ENCODE data around the gene HDAC7. TPM values are rescaled to one million over a fixed set of nuclear protein-coding genes. Genes with fewer than 3 reads are reported as not detected.
A peak's percentile ranks its signal among the peaks of the same experiment; 100 is the strongest.

The HDAC7 gene
- total RNA-seq: 100 to 1,000 TPM; 331 to 385 TPM

DNA sequence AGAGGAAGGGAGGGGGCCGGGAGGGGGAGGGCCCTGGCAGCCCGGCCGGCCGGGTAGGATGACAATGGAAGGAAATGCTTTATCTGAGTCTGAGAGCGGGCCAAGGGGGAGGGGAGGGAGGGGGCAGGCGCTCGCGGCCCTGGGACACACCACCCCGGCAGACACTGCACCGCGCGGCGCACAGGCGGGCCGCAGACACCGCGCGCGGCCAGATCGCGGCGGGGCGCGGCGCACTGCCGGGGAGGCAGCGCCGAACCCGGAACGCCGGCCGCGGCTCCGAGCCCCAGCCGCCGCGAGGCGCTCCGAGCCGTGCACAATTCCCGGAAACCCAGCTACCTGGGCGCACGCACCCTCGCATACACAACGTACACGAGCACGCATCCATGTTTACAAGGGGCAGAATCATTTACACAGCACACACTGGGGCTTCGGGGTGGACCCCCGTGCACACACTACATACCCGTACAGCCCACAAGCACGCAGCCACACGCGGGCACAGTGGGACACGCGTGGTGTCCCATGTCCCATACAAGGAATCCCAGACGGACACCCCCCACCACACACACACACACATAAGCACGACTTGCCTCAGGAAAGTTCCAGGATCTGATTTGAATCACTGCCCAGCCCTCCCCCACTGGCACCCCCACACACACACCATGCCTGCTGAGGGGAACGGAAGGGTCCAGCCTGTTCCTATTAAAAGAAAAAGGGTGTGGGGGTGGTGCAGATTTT, at the start of gene HDAC7:
Gene HDAC7, minus strand, starts transcription at position 8 of the 735 bp plus-strand sequence. CDS start 118 bp downstream, outside the sequence.
- peak within 1 kb of the TSS; percentile 99 for H3K27ac Mint-ChIP-seq
- H3K36me3 Mint-ChIP-seq (ENCODE audit: low read depth): peaks cover 41% of the 10 kb centered on the region
- no peaks in the 10 kb centered on the region for H3K27me3 Mint-ChIP-seq
- peaks cover 68% of the 10 kb centered on the region for H3K4me1 Mint-ChIP-seq
- peak within 1 kb of the TSS; percentile 94 for H3K4me3 Mint-ChIP-seq
- DNase-seq: peak; percentile 90
- CTCF ChIA-PET: interaction anchor here (0.9 to 7.1 kb wide), 5 partner anchors 12 to 22 kb away, joined by 3 to 117 read pairs (median 4); no protein-coding TSS in a partner anchor
- peak; percentile 48 for ATAC-seq
- POLR2A ChIA-PET: interaction anchor here (0.6 to 7.3 kb wide), 5 partner anchors 12 to 52 kb away, joined by 3 to 90 read pairs (median 7); no protein-coding TSS in a partner anchor
- intact Hi-C loops (cut with DNase I, micrococcal nuclease): loop anchor here (1.0 to 10.0 kb wide), 4 partner anchors 12 to 1448 kb away; partner anchors contain the start of gene SLC38A2 (in 1 of the 2)
- peaks cover under 1% of the 10 kb centered on the region for H3K9me3 Mint-ChIP-seq (ENCODE audit: low read depth)

DNA sequence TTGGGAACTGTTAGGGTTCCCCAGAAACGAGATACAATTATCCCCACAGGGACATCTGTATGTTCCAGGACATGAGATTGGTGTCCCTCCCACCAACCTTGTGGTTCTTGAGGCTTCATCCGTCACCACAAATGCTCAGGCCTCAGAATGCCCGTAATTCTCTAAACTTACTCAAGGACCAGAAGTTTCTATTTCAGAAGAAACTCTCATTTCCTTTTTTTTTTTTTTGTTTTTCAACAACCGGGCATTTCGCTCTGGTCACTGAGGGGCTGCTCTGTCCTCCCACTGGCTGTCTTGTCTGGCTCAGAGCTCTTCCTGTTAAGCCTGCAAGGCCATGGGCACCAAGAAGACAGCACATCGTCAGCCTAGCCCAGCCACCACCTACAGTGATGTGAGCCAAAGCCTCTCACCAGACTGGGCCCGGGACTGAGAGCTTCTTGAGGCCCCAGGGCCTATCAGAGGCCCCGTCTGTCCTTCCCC, 48.9 kb upstream of the HDAC7 start:
- CTCF ChIA-PET: interaction anchor here (0.5 to 2.2 kb wide), 13 partner anchors 10 to 295 kb away, joined by 3 to 24 read pairs (median 3); no protein-coding TSS in a partner anchor
- POLR2A ChIA-PET: interaction anchor here (0.5 to 5.3 kb wide), 5 partner anchors 10 to 87 kb away, joined by 3 to 69 read pairs (median 4); no protein-coding TSS in a partner anchor
- H3K9me3 Mint-ChIP-seq (ENCODE audit: low read depth): no peaks in the 10 kb centered on the region
- peaks cover 78% of the 10 kb centered on the region for H3K36me3 Mint-ChIP-seq (ENCODE audit: low read depth)
- peak overlapping the region; percentile 90 for H3K27ac Mint-ChIP-seq
- ATAC-seq: no peak
- no peak overlapping the region for H3K4me3 Mint-ChIP-seq
- DNase-seq: no peak
- no peaks in the 10 kb centered on the region for H3K27me3 Mint-ChIP-seq
- peaks cover 73% of the 10 kb centered on the region for H3K4me1 Mint-ChIP-seq
- intact Hi-C loops (cut with DNase I, micrococcal nuclease): loop anchor here in 1 of 2 experiments (5.0 kb wide), 1 partner anchor 79 kb away; no protein-coding TSS in a partner anchor

DNA sequence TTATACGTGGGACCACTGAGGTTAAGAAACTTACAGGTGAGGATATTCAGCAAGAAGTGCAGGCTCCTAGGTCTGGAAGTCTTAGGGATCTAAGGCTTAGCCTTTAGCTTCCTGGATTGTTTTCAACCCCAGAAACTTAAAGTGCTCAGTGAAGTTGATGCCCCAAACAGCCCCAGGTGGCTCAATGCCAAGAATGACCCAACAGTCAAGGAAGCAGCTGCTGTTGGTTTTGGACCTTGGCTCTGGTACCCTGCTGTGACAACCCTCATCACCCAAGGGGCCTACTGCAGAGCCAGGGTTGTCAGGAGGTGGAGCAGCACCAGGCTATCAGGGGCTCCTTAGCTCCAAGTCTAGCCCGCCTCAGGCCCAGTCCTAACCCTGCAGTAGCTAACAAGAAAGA, 48.3 kb upstream of the HDAC7 start:
- DNase-seq (no peak), ATAC-seq (peak; percentile 5)
- Mint-ChIP-seq H3K4me3 (peak overlapping the region; percentile 3), H3K27ac (peak overlapping the region; percentile 90), H3K27me3 (no peaks in the 10 kb centered on the region), H3K4me1 (peaks cover 72% of the 10 kb centered on the region), H3K36me3 (ENCODE audit: low read depth) (peaks cover 78% of the 10 kb centered on the region), H3K9me3 (ENCODE audit: low read depth) (no peaks in the 10 kb centered on the region)
- POLR2A ChIA-PET: interaction anchor here (1.1 to 5.3 kb wide), 2 partner anchors 17 to 36 kb away, joined by 6 to 69 read pairs; no protein-coding TSS in a partner anchor
- CTCF ChIA-PET: interaction anchor here (0.6 to 2.2 kb wide), 15 partner anchors 11 to 295 kb away, joined by 3 to 24 read pairs (median 3); partner anchors contain the start of gene VDR
- intact Hi-C loops (cut with DNase I, micrococcal nuclease): loop anchor here in 1 of 2 experiments (5.0 kb wide), 1 partner anchor 79 kb away; no protein-coding TSS in a partner anchor

DNA sequence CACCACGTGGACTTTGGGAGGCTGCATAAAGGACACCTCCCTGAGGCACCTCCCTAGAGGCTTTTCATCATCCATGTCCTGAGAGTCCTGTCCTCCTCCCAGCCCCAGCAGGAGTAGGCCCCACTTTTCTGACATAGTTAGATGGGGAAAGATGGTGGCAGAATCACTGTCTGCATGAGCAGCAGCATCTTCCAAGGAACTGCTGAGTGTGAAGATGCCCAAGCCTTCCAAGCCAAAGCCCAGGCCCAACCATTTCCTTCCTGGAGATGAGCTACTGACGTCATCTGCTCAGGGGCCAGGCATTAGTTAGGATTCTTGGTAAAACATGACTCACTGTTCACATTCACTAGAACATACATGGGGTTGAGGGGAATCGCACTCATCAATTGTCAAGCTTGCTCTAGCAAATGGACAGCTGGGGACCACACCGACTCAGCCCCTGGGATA, 47.8 kb upstream of the HDAC7 start:
- H3K9me3 Mint-ChIP-seq (ENCODE audit: low read depth): no peaks in the 10 kb centered on the region
- H3K4me3 Mint-ChIP-seq: peak overlapping the region; percentile 3
- ChIA-PET POLR2A (interaction anchor here (1.1 to 5.3 kb wide), 2 partner anchors 17 to 36 kb away, joined by 6 to 69 read pairs; no protein-coding TSS in a partner anchor), CTCF (interaction anchor here (0.6 to 2.2 kb wide), 13 partner anchors 11 to 296 kb away, joined by 3 to 24 read pairs (median 4); partner anchors contain the start of gene VDR)
- peak; percentile 89 for ATAC-seq
- peaks cover 72% of the 10 kb centered on the region for H3K4me1 Mint-ChIP-seq
- intact Hi-C loops (cut with DNase I, micrococcal nuclease): loop anchor here (1.0 to 5.0 kb wide), 2 partner anchors 18 to 80 kb away; no protein-coding TSS in a partner anchor
- peaks cover 78% of the 10 kb centered on the region for H3K36me3 Mint-ChIP-seq (ENCODE audit: low read depth)
- peak overlapping the region; percentile 90 for H3K27ac Mint-ChIP-seq
- H3K27me3 Mint-ChIP-seq: no peaks in the 10 kb centered on the region
- DNase-seq: peak; percentile 78

DNA sequence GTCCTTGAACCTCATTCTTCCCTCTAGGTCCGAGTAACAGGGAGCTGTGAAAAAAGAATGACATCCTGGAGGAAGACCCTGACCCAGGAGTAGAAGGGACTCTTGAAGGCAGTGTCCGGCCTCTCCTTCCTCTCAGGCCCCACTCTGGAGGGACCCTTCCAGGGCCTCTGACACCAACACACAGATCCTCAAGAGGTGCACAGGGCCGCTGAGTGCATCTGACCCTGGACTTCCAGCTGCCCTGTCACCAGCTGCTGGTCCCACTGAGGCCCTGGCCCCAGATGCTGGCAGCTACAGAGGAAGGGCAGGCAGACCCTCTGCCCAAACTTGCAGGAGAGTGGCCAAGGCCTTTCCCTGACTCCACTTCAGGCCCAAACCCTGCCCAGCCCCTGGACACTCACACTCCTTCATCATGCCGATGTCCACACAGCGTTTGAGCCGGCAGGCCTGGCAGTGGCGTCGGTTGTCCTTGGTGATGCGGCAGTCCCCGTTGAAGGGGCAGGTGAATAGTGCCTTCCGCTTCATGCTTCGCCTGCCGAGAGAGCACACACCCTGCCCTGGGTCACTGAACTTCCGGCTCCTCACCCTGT, 45.0 kb upstream of the HDAC7 start:
- ChIA-PET CTCF (no interaction called here), POLR2A (interaction anchor here (0.6 to 5.5 kb wide), 3 partner anchors 19 to 99 kb away, joined by 3 to 43 read pairs (median 3); partner anchors contain the start of gene TMEM106C)
- H3K4me1 Mint-ChIP-seq: peaks cover 70% of the 10 kb centered on the region
- H3K27me3 Mint-ChIP-seq: no peaks in the 10 kb centered on the region
- ATAC-seq (no peak), DNase-seq (no peak)
- H3K4me3 Mint-ChIP-seq: no peak overlapping the region
- peak overlapping the region; percentile 27 for H3K27ac Mint-ChIP-seq
- intact Hi-C loops (cut with DNase I, micrococcal nuclease): loop anchor here (5.0 kb wide), 3 partner anchors 38 to 98 kb away; partner anchors contain the start of genes TMEM106C (in 1 of the 2) and VDR (in 1 of the 2)
- H3K36me3 Mint-ChIP-seq (ENCODE audit: low read depth): peaks cover 78% of the 10 kb centered on the region
- no peaks in the 10 kb centered on the region for H3K9me3 Mint-ChIP-seq (ENCODE audit: low read depth)

DNA sequence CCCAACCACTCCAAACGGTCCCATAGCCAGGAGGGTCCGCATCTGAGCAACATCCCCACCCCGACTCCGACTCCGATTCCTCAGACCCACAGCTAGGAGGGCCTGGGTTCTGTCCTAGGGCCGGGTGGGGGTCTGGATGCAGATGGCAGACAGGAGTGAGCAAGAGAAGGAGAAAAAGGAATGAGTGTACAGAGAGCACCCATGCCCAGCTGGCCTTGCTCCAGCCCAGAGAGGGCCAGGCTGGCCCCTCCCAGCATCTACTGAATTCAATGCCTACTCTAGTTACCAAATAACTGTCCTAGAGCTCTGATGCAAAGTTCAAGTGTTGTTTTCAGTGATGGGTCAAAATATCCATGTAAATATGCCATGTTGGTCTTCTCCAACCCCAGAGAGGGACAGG, 44.3 kb upstream of the HDAC7 start:
- ChIA-PET POLR2A (interaction anchor here (5.5 kb wide), 1 partner anchor 20 kb away, joined by 43 read pairs; no protein-coding TSS in a partner anchor), CTCF (no interaction called here)
- peaks cover 81% of the 10 kb centered on the region for H3K36me3 Mint-ChIP-seq (ENCODE audit: low read depth)
- no peaks in the 10 kb centered on the region for H3K27me3 Mint-ChIP-seq
- ATAC-seq: no peak
- H3K27ac Mint-ChIP-seq: peak overlapping the region; percentile 27
- H3K4me1 Mint-ChIP-seq: peaks cover 73% of the 10 kb centered on the region
- H3K4me3 Mint-ChIP-seq: no peak overlapping the region
- H3K9me3 Mint-ChIP-seq (ENCODE audit: low read depth): no peaks in the 10 kb centered on the region
- intact Hi-C loops (cut with DNase I, micrococcal nuclease): loop anchor here (5.0 kb wide), 3 partner anchors 38 to 98 kb away; partner anchors contain the start of genes TMEM106C (in 1 of the 2) and VDR (in 1 of the 2)
- no peak for DNase-seq

DNA sequence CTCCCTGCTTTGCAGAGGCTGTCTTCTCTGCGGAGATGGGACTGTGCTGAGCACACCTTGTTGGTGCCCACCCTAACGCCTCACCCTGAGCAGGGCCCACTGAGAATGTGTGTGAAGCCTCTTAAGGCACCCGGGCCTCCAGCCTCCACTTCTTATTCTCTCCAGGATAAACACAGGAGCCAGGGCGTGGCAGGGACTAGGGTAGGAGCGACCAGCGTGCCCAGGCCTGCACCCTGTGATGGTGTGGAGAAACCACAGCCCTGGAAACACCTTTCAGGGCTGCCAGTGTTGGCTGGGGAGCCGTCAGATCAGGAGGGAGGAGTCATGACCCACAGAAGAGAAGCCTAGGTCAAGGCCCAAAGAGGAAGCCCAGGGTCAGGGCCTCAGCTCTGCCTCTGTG, 43.8 kb upstream of the HDAC7 start:
- H3K27me3 Mint-ChIP-seq: no peaks in the 10 kb centered on the region
- ChIA-PET CTCF (interaction anchor here (0.6 to 1.5 kb wide), 4 partner anchors 17 to 42 kb away, joined by 3 to 5 read pairs (median 3); partner anchors contain the start of gene VDR), POLR2A (interaction anchor here (0.6 to 5.5 kb wide), 4 partner anchors 21 to 54 kb away, joined by 4 to 43 read pairs (median 6); partner anchors contain the start of gene VDR)
- no peak overlapping the region for H3K4me3 Mint-ChIP-seq
- no peaks in the 10 kb centered on the region for H3K9me3 Mint-ChIP-seq (ENCODE audit: low read depth)
- DNase-seq (no peak), ATAC-seq (no peak)
- intact Hi-C loops (cut with DNase I, micrococcal nuclease): loop anchor here (5.0 kb wide), 3 partner anchors 39 to 99 kb away; partner anchors contain the start of genes TMEM106C (in 1 of the 2) and VDR (in 1 of the 2)
- H3K36me3 Mint-ChIP-seq (ENCODE audit: low read depth): peaks cover 81% of the 10 kb centered on the region
- H3K27ac Mint-ChIP-seq: peak overlapping the region; percentile 31
- H3K4me1 Mint-ChIP-seq: peaks cover 73% of the 10 kb centered on the region

DNA sequence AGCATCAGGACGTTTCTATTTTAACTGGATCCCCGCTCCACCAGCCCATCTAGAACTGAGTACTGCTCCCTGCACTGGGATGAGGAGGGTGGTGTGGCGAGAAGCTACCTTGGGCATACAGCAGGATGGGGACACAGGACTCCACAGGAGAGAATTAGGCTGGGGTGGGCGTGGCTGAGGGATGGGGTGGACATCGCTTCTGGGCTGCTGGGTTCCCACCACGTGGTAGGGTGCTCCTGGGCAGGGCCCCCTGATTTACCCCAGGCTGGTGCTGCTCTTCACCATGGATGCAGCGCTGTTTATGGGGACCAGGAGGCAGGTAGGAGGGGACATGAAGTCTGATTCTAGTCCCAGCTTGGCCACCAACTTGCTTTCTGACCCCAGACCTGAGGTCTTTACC, 43.2 kb upstream of the HDAC7 start:
- ATAC-seq (no peak), DNase-seq (no peak)
- Mint-ChIP-seq H3K27ac (peak overlapping the region; percentile 31), H3K9me3 (ENCODE audit: low read depth) (no peaks in the 10 kb centered on the region), H3K36me3 (ENCODE audit: low read depth) (peaks cover 85% of the 10 kb centered on the region), H3K4me1 (peaks cover 67% of the 10 kb centered on the region), H3K27me3 (no peaks in the 10 kb centered on the region), H3K4me3 (no peak overlapping the region)
- CTCF ChIA-PET: interaction anchor here (0.8 to 1.6 kb wide), 5 partner anchors 18 to 157 kb away, joined by 3 to 5 read pairs (median 3); partner anchors contain the start of genes RPAP3 and VDR
- POLR2A ChIA-PET: interaction anchor here (0.6 to 5.5 kb wide), 5 partner anchors 21 to 313 kb away, joined by 3 to 43 read pairs (median 5); partner anchors contain the start of gene VDR
- intact Hi-C loops (cut with DNase I, micrococcal nuclease): loop anchor here (5.0 kb wide), 3 partner anchors 39 to 99 kb away; partner anchors contain the start of genes TMEM106C (in 1 of the 2) and VDR (in 1 of the 2)

DNA sequence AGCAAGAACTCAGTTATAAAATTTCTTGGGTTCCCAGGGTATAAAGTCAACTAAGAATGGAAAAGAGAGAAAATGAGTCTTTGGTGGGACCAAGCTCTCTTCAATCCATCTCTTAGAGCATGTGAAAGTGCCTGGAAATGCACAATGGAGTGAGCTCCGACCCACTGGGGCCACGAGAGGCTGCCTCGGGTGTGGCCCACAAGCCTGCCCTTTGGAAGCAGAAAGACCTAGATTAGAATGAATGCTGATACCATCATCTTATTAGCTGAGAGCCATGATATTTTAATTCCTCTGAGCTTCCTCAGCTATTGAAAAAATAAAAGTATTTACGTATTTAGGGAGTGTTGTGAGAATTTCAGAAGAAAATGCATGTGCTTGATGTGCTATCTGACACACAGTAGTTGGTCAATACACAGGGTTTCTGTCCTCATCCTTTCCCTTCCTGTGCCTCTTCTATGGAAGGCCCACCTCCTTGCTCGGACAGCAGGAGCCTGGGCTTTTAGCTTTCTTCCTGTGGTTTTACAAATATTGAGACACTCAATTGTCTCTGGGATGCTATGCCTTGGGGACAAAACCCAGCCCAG, 42.6 kb upstream of the HDAC7 start:
- Mint-ChIP-seq H3K36me3 (ENCODE audit: low read depth) (peaks cover 85% of the 10 kb centered on the region), H3K4me1 (peaks cover 61% of the 10 kb centered on the region), H3K9me3 (ENCODE audit: low read depth) (no peaks in the 10 kb centered on the region), H3K4me3 (no peak overlapping the region), H3K27me3 (no peaks in the 10 kb centered on the region), H3K27ac (peak overlapping the region; percentile 96)
- ChIA-PET CTCF (interaction anchor here (0.6 to 1.8 kb wide), 9 partner anchors 19 to 1029 kb away, joined by 3 to 6 read pairs (median 3); partner anchors contain the start of genes RPAP3, TMEM106C and VDR), POLR2A (interaction anchor here (0.6 to 5.5 kb wide), 4 partner anchors 22 to 314 kb away, joined by 3 to 43 read pairs (median 7); partner anchors contain the start of gene VDR)
- intact Hi-C loops (cut with DNase I, micrococcal nuclease): loop anchor here (5.0 kb wide), 3 partner anchors 40 to 100 kb away; partner anchors contain the start of genes TMEM106C (in 1 of the 2) and VDR (in 1 of the 2)
- DNase-seq (no peak), ATAC-seq (no peak)

All from activated CD4-positive, alpha-beta T cell treated with anti-CD3 and anti-CD28 coated beads for 36 hours (primary cell).